GM12878 (cell line): Measurements from ENCODE around the gene MSL3B.

Experiments used
- ATAC-seq: fragments of 200-7000 bp; cut with Tn5 transposase; 3 replicates; pipeline ENCODE4 v1.9.1; 2020; ENCODE audit warnings: mild to moderate bottlenecking, moderate library complexity
- BruUV-seq: library from RNA; stranded (reverse); fragments of 400-500 nt; replicated peaks from 2 replicates; lab custom pipeline; 2021; lab: Mats Ljungman, UMichigan
- CTCF ChIA-PET: fragments of 300-600 bp; sonication (Branson Sonifier 250); formaldehyde crosslinking; extraction: SDS; loops from one replicate; lab custom pipeline; 2021; ENCODE audit warnings: inconsistent platforms; lab: Yijun Ruan, JAX
- POLR2A ChIA-PET: fragments of 350-600 bp; formaldehyde crosslinking; extraction: SDS; loops from one replicate; lab custom pipeline; 2021; ENCODE audit warnings: inconsistent platforms; lab: Charles Lee
- RAD21 ChIA-PET: fragments of 300-600 bp; sonication (Branson Sonifier 250); formaldehyde crosslinking; loops from one replicate; lab custom pipeline; 2023; ENCODE audit warnings: antibody characterized with exemption; ENCODE audit not compliant: unreplicated experiment; lab: Charles Lee
- SMC1A ChIA-PET: fragments of 300-600 bp; sonication (Branson Sonifier 250); formaldehyde crosslinking; loops from one replicate; lab custom pipeline; 2023; ENCODE audit not compliant: unreplicated experiment, uncharacterized antibody; lab: Charles Lee
- DNase-seq: peaks from one replicate; pipeline ENCODE4 v3.0.0-alpha.2; 2011; ENCODE audit warnings: low read depth, low spot score
- FAIRE-seq: peaks from 3 replicates; lab custom pipeline; 2011; peaks lifted over from hg19 to GRCh38; lab: Jason Lieb, UNC
- H2AFZ ChIP-seq: 2 replicates; pipeline ENCODE4 v1.6.0; 2011; ENCODE audit warnings: low read depth, low read length, control low read depth; ENCODE audit not compliant: control insufficient read depth
- H3K27ac ChIP-seq: 2 replicates; pipeline ENCODE4 v1.5.1; 2011; ENCODE audit warnings: control low read depth; ENCODE audit not compliant: control insufficient read depth, insufficient read depth
- H3K27me3 ChIP-seq, 2 experiments: replicated peaks in 1 of 2; 2 replicates each; pipeline versions ENCODE4 v1.6.0 to v1.6.1; 2011; ENCODE audit warnings: low read length in 1 of 2; ENCODE audit not compliant: control insufficient read depth in 2 of 2, insufficient read depth in 2 of 2
- H3K36me3 ChIP-seq, 2 experiments: 2 replicates each; pipeline ENCODE4 v1.5.1; 2011; ENCODE audit warnings: low read length in 1 of 2; ENCODE audit not compliant: control insufficient read depth in 2 of 2, insufficient read depth in 2 of 2
- H3K4me1 ChIP-seq: 2 replicates; pipeline ENCODE4 v1.6.1; 2011; ENCODE audit warnings: mild to moderate bottlenecking, low read length, moderate library complexity, mixed read lengths; ENCODE audit not compliant: control insufficient read depth, insufficient read depth
- H3K4me2 ChIP-seq: 2 replicates; pipeline ENCODE4 v1.6.0; 2011; ENCODE audit warnings: control low read depth; ENCODE audit not compliant: control insufficient read depth, insufficient read depth
- H3K4me3 ChIP-seq: fragments of 200-600 bp; sonication (generic); 2 replicates; pipeline ENCODE4 v1.5.1; 2016
- H3K79me2 ChIP-seq: 2 replicates; pipeline ENCODE4 v1.6.0; 2011; ENCODE audit warnings: low read length; ENCODE audit not compliant: control insufficient read depth, insufficient read depth
- H3K9ac ChIP-seq: 2 replicates; pipeline ENCODE4 v1.8.0; 2011; ENCODE audit warnings: low read length, control low read depth, mixed read lengths; ENCODE audit not compliant: control insufficient read depth, insufficient read depth
- H3K9me3 ChIP-seq: replicated peaks from 3 replicates; pipeline ENCODE4 v1.5.1; 2011; ENCODE audit warnings: mild to moderate bottlenecking, low read length; ENCODE audit not compliant: control insufficient read depth, insufficient read depth
- H4K20me1 ChIP-seq: 2 replicates; pipeline ENCODE4 v1.6.0; 2011; ENCODE audit not compliant: control insufficient read depth, insufficient read depth
- BMI1 ChIP-seq: fragments of 450-650 bp; IDR thresholded peaks from 2 replicates; pipeline ENCODE4 v1.6.1; 2016; ENCODE audit warnings: mild to moderate bottlenecking, moderate library complexity, borderline replicate concordance
- DPF2 ChIP-seq: fragments of 450-650 bp; IDR thresholded peaks from 2 replicates; pipeline ENCODE4 v1.6.1; 2017; ENCODE audit warnings: mild to moderate bottlenecking
- NR2F1 ChIP-seq: fragments of 450-650 bp; conservative IDR thresholded peaks from 2 replicates; pipeline ENCODE4 v1.6.1; 2017; ENCODE audit warnings: mild to moderate bottlenecking
- RCOR1 ChIP-seq: conservative IDR thresholded peaks from 2 replicates; pipeline ENCODE4 v1.6.1; 2012; ENCODE audit warnings: low read depth, low read length, improper control_type of control experiment
- WGBS: methylation state at CpG from one replicate; pipeline ENCODE4 v1.1.6; 2016; ENCODE audit warnings: low lambda C conversion rate; ENCODE audit not compliant: insufficient replicate concordance, insufficient coverage; ENCODE audit errors: missing lambda C conversion rate; 5-methylcytosine and 5-hydroxymethylcytosine counted together
- in situ Hi-C: fragments of 300-500 bp; cut with MboI; formaldehyde crosslinking; loops from 9 replicates; pipeline ENCODE4 v1.14.3; 2018; ENCODE audit warnings: mixed read lengths
- intact Hi-C: fragments of 100-400 bp; cut with micrococcal nuclease; formaldehyde crosslinking; loops from one replicate; pipeline ENCODE4 v1.14.2; 2022; ENCODE audit not compliant: unreplicated experiment

The MSL3B gene

DNA sequence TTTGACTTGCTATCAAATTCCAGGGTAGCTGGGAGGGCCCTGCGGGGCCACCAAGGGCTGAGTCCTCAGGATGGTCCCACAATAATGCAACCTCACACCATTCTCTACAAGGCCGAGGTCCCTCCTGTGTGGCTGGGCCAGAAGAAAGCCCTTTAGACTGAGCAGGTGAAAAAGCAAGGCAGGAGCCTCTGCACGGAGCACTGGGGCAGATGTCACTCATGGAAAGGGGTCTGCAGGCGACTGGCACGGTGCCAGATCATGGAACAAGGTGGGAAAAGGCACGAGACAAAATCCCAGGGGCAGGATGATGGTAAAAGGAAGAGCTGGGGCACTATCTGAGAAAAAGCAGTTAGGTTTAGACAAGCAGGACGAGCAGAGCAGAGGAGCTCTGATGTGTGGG, 29.9 kb downstream of the MSL3B start:
- H3K36me3 ChIP-seq: peaks cover 40 to 66% of the 10 kb centered on the region in 2 experiments
- RAD21 ChIA-PET: no interaction called here

DNA sequence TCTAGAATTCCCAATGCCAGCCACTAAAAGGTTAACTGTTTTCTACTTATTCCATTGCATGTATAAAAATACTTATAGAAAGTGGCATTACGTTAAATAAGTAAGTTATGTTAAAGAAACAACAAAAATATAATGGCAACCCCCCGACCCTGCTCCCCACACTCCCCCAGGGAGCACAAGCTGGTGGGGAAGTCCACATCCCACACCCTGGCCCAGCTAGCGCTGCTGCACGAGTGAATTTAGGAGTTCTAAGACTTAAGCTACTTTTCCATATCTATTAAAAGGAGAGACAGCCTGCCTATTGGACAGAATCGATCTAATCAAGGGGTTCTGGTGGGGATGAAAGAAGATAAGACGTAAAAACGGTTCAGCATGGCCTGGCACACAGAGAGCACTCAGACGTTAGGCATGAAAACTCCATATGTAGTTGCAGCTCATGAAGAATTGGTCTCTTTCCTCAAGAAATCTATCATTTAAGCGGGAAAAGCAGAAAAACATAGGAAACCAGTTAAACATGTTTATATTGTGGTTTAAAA, 30.4 kb downstream of the MSL3B start:
- peaks cover 32% of the 10 kb centered on the region for H3K79me2 ChIP-seq
- peaks cover 38 to 61% of the 10 kb centered on the region in 2 experiments for H3K36me3 ChIP-seq
- CTCF ChIA-PET: interaction anchor here (1.2 to 1.4 kb wide), 2 partner anchors 12 to 20 kb away, joined by 3 read pairs; no protein-coding TSS in a partner anchor
- RAD21 ChIA-PET: no interaction called here
- peak overlapping the region; percentile 3; the same call in 1 of the 2 replicates for H3K4me2 ChIP-seq
- FAIRE-seq (no peak), DNase-seq (no peak), ATAC-seq (no peak)
- intact Hi-C loops: no loop called here
- in situ Hi-C loops: no loop called here
- no peak overlapping the region for H3K4me3 ChIP-seq
- SMC1A ChIA-PET: interaction anchor here (1.6 kb wide), 1 partner anchor 10 kb away, joined by 3 read pairs; no protein-coding TSS in a partner anchor
- TF ChIP-seq NR2F1 (no peak), BMI1 (no peak)
- BruUV-seq: no TSS peak
- H4K20me1 ChIP-seq: no peaks in the 10 kb centered on the region
- H3K4me1 ChIP-seq: peaks cover 13% of the 10 kb centered on the region
- no peak overlapping the region; the same call in 1 of the 2 replicates for H2AFZ ChIP-seq
- H3K27ac ChIP-seq: no peak overlapping the region
- POLR2A ChIA-PET: no interaction called here
- 66% methylated on average over 9 of the region's 9 CpGs for WGBS
- no peak overlapping the region for H3K9ac ChIP-seq
- no peaks in the 10 kb centered on the region for H3K9me3 ChIP-seq
- H3K27me3 ChIP-seq: no peaks in the 10 kb centered on the region

More for the DNA sequence above, 29.9 kb downstream of the MSL3B start:
- BruUV-seq: no TSS peak
- no peaks in the 10 kb centered on the region for H3K9me3 ChIP-seq
- H3K4me3 ChIP-seq: peak overlapping the region; percentile 39; the same call in 1 of the 2 replicates
- 0 out of 2 replicates have a peak overlapping the region, but pooled peaks have one; percentile 23 for H2AFZ ChIP-seq
- in situ Hi-C loops (no loop called here), intact Hi-C loops (no loop called here)
- H3K4me1 ChIP-seq: peaks cover 13% of the 10 kb centered on the region
- CTCF ChIA-PET: interaction anchor here (1.2 kb wide), 1 partner anchor 20 kb away, joined by 3 read pairs; no protein-coding TSS in a partner anchor
- H3K9ac ChIP-seq: no peak overlapping the region
- POLR2A ChIA-PET: interaction anchor here (0.5 kb wide), 1 partner anchor 611 kb away, joined by 3 read pairs; no protein-coding TSS in a partner anchor
- H4K20me1 ChIP-seq: no peaks in the 10 kb centered on the region
- no peak for FAIRE-seq
- DNase-seq: no peak
- 92% methylated on average over 7 of the region's 7 CpGs for WGBS
- SMC1A ChIA-PET: interaction anchor here (1.0 to 1.6 kb wide), 2 partner anchors 11 kb away, joined by 3 read pairs; no protein-coding TSS in a partner anchor
- H3K4me2 ChIP-seq: peak overlapping the region; percentile 26; the same call in 1 of the 2 replicates
- H3K27ac ChIP-seq: no peak overlapping the region
- H3K79me2 ChIP-seq: peaks cover 32% of the 10 kb centered on the region
- no peaks in the 10 kb centered on the region for H3K27me3 ChIP-seq
- peak; percentile 25; the same call in 2 of the 3 replicates for ATAC-seq
- TF ChIP-seq DPF2: no peak
- TF ChIP-seq RCOR1: no peak
